ENCODE data around the gene SCYL1.
A peak's percentile ranks its signal among the peaks of the same experiment; 100 is the strongest.
"Not testable (repeated sequence)": the region's sequence is repeated elsewhere in the genome, so short reads cannot be mapped to it uniquely, and the experiment has no call there.

The SCYL1 gene

DNA sequence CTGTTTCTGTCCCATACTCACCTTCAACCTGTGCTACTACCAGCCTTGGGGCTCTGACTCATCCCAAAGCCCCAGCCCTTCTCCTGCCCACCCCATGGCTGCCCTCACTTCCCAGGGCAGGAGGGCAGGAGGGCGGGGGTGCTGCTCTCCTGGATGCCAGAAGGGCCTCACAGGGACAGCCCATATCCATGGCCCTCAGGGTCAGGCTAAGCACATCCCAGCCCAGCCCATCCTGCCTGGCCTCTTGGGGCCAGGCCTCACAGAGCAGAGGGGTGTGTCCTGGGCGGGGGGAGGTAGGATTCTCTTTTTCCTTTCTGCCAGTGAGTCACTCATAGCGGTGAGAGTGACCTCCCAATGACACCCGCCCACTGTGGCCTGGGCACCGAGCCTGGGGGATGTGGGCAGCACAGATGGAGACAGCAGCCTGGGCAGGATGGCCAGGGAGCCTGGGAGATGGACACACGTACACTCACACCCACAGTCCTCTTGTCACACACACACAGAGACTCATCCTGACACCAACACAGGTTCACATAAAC, 30.9 kb downstream of the SCYL1 start:
- DNase-seq = no peak

DNA sequence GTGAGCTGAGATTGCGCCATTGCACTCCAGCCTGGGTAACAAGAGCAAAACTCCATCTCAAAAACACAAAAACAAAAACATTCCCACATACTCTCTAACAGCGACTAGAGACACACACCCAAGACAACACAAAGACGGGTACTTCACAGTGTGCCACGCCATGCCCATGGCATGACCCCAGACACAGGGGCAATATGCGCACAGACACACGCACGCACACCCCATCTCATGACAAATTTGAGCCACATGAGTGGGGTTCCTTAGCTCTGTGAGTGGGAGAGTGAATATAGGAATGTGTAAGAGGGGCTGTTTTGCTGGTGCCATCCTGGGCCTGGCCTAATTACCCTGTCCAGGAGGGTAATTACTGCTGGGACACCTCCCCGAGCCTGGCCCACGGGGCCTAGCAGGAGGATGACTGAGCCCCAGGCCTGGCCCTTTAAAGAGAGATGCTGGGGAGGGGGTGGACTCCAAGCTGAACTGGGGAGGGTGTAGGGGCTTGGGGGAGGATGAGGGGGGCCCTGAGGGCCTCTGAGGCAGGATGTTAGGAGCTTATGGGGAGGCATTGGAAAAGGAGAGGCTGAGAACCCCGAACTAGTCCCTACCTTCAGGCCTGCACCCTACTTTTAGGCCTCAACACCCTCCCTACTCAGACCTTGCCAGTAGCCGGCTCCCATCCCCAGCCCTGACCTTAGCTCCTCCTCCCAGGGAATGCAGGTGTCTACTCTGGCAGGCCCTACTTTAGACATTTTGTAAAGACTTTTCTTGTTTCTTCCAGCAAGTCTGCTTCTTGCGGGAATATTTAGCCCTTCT, 31.8 kb downstream of the SCYL1 start:
- no peak for DNase-seq

DNA sequence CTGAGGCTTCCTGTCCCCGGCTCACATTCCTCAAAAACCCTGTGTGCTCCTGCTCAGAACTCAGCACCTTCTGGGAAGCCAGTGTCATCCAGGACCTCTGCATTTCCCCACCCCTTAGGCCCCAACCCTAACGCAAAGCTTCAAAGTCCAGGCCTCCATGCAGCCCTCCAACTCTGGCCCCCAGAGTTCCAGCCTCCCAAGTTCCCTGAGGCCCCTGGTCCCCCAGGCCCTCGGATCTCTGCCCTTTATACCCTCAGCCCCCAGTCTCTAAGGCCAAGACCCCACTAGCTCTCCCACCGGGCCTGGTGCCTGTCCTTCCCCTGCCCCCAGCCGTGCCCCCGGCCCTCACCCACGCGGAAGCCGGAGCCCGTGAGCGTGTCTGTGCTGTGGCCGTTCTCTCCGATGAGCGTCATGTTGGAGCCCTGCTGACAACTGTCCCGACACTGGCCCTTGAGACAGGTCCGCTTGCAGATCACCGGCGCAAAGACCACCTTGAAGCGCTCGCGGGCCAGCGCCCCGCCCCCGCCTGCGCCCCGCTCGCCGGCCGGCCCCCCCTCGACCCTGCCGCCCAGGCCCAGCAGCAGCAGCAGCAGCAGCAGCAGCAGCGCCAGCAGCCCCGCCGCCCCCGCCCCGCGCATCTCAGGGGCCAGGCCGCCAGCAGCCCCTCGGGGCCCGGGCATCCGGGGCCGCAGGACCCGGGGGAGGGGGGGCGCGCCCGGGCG, 32.6 kb downstream of the SCYL1 start:
- DNase-seq = no peak

DNA sequence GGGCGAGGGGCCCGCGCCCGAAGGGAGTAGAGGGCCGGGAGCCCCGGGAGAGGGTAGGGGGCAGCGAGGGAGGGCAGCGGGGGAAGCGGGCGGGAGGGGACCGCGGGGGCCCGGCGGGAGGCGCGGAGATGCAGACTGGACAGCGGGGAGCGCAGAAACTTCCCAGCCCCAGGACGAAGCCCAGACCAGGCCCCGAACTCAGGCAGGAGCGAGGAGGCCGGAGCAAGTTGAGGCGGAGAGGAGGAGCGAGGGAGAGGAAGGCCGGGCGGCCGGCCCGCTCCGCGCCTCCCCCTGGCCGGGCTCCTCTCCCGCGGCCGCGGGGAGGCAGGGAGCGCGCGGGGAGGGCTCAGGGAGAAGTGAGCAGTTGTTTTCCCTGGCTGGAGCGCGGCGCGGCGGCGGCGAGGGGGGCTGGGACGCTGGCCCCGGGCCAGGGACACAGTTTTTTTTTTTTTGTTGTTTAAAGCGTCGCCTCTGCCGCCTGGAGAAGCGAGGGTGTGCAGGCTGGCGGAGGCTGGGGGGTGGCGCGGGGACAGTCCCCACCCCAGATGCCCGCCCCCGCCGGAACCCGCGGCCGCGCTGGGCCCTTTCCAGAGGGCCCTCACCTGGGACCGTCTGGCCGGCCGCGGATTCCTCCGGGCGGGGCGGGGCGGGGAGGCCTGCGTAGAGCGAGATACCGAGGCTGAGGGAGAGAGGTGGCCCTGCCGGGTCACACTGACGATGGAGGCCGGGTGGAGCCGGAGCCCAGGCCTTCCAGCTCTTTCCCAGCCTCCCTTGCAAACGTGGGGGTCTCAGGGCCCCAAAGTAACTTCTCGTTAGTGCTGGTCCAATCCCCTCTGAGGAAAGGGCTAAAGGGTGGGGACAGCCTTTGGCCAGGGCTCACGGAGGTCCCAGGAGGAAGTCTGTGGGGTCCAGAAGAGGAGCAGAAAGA, 33.4 kb downstream of the SCYL1 start, which contains the start of gene LTBP3:
TSS of gene LTBP3 (minus strand) at position 358 of the 928 bp plus-strand sequence. CDS start 400 bp downstream, outside the sequence.
- no peak for DNase-seq

DNA sequence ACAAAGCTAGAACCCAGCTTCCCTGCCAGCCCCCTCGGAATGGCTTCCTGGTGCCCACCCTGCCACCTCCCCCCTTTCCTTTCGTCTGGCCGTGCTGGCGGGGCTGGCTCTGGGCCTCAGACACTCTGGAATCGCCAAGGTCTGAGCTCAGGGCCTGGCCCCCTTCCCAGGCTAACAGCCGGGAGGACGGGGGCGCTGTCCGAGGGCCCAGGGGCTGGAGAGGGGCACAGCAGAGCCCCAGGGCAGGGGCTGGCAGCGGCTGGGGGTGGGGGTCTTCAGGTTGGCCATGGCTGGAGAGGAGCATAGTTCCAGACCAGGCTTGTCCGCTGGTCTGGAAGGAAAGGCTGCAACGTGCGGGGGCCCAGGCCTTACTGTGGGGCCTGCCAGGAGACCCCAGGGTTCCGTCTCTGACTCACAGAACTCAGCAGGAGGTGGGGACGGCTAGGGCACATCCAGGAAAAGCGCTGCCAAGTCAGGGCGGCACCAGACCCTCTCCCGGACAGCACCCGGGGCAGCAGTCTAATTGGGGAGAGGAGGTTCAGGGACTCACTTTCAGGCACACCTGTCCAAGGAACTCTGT, 34.1 kb downstream of the SCYL1 start:
- no peak for DNase-seq

DNA sequence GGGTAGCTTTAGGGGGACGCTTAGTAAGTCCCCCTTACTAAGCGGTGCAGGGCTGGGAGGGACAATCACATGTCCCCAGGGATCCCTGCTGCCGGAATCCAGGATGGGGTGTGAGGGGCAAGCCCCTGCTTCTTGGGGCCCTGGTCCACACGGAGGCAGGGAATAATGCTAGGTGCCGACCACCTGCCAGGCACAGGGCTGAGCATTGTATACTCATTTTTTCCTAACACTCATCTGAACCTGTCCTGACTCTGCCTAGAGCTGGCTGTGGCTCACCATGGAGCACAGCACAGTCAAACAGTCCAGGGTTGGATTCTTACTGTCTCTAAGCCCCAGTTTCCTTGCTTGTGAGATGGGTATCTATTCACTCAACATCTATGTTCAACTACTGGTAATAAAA, 34.7 kb downstream of the SCYL1 start:
- DNase-seq = no peak

DNA sequence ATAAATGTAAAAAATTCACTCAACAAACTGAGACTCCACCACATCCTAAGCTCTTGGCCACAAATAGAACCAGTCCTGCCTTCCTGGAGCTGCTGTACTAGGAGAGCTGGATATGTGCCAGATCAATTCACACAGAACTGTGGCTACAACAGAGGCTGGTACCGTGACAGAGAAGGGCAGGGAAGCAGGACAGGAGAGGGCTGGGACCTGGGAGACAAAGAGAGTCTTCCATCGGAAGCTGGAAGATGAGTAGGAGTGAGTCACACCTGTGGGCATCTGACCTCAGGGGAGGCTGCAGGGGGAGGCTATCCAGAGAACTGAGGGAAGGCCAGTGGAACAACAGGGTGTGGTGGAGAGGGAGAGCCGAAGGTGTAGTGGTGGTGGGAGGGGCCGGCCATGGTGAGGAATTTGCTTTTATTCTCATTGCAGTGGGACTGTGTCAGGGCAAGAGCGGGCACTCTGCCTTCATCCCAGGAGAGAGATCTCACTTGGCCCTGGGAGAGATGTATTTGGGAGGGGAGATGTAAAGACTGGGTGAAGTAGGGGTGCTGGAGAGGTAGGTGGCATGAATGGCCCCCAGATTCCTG, 35.2 kb downstream of the SCYL1 start:
- no peak for DNase-seq

DNA sequence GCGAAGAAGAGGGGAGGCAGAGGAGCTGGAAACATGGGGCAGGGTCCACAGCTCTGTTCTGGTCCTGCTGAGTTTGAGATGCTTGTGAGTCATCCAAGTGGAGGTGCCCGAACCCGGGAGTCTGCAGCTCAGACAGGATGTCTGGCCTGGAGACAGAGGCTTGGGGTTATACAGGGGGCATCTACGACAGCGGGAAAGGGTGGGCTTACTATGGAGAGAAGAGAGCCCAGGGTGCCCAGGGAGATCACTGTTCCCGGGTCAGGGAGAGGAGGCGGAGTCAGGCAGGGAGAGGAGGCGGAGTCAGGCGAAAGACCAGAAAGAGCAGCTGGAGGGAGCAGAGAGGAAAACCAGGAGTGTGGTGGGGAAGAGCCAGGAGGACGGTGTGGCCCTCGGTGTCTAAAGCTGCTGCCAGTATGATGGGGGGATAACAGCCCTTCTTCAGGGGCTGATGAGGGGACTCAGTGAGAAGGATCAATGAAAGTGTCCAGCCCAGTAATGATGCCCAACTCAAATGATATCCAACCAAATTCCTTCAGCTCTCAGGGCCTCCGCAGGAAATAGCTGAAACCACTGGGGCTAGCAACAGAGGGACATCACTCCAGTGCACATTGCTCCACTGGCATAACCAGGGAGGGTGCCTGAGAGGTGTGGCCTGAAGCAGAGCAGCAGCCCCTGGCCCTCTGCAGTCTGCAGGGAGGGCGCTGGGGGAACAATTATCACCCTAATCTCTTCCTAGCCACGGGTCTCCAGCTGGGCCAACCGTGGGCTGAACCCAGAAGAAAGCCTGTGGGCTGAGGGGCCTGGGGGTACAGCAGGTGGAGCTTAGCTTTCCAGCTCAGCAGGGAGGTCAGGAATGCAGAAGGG, 35.9 kb downstream of the SCYL1 start:
- DNase-seq = no peak

DNA sequence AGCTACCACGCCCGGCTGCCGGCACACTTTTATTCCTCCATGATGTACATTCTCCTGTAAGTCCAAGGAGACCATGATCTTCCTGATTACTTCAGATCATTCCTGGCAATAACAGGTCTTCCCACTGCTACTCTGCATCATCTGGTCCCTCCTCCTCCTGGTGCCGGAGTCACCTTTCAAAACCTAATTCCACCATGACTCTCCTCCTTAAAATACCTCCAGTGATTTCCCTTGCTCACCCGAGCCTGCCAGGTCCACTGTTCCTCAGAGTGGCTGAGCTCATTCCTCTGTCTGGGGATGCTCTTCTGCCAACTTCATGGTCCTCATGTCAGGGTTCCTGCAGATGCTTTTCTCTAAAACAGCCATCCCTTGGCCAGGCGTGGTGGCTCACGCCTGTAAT, 37.1 kb downstream of the SCYL1 start:
- no peak for DNase-seq

DNA sequence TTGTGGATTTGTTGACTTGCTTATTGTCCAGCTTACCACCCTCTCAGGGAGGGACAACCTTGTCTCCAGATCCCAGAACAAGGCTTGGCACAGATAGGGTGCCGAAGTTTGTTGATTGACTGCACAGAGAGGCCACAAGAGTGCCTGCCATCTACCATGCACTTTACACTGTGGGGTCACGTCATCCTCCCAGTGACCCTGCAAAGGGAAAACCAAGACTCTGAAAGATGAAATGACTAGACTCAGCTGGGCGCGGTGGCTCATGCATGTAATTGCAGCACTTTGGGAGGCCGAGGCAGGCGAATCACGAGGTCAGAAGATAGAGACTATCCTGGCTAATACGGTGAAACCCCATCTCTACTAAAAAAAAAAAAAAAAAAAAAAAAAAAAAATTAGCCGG, 37.9 kb downstream of the SCYL1 start:
- DNase-seq = no peak

DNA sequence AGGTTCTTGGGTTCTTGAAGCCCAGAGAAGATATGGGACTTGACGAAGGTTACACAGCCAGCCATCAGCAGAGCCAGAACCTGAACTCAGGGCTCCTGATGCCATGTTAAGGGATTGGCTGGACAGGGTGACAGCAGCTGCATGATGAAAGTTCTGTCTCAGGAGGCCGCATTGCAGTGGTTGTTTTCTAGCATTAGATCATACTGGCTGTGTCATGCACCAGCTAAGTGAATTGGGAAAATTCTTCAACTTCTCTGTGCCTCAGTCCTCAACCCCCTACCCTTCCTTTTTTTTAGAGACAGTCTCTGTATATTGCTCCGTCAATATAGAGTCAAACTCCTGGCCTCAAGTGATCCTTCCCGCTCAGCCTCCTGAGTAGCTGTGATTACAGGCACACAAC, 38.7 kb downstream of the SCYL1 start:
- no peak for DNase-seq

DNA sequence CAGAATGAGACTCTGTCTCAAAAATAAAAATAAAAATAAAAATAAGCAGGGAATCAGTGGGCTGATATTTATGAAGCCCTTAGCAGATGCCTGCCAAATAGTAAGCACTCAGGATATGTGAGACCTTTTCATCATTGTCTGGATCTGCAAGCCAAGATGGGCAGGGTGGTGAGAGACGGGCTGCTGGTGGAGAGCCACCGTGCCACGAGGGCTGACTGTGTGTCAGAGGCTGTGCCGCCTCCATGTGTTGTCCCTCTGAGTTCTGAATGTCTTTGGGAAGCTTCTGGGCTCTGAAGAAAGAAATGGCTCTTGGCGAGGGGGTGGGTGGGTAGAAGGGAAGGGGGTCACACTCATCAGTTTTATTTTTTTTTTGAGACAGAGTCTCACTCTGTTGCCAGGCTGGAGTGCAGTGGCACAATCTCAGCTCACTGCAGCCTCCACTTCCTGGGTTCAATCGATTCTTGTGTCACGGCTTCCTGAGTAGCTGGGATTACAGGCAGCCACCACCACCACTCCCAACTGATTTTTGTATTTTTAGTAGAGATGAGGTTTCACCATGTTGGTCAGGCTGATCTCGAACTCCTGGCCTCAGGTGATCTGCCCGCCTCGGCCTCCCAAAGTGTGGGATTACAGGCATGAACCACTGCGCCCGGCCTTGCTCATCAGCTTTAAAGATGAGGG, 40.1 kb downstream of the SCYL1 start:
- DNase-seq = not testable (repeated sequence)

DNA sequence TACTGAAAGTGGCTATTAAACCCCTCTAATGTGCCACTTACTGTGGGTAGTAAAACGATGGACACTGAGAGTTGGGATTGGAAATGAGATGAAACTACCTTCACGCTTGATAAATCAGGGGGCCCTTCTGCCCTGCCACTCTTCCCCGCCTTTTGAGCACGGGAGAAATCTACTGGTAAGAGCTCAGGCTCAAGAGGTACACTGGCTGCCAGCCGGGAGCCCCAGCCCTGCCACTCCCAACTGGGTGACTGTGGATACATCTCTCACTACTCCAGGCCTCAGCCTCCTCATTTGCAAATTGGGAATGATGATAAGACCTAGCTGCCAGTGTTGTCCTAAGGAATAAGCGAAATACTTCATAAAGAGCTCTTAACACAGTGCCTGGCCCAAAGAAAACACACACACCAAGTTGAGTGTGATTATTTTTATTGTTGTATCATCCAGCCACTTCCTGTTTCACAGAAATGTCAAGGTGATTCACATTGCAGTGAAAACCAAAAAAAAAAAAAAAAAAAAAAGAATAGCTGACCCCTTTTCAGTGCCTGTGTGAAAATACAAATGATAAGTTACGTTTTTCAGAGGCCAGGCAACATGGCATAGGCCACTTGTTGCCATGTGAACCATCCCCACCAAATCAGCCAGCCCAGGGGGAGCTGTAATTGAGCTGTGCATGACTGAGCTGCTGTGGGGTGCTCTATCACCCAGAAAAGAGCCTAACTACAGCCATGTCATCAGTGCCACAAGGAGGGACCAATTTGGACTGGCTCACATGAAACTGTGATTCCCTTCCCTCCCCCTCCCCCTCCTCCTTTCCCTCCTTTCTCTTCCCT, 41.0 kb downstream of the SCYL1 start:
- DNase-seq = no peak

DNA sequence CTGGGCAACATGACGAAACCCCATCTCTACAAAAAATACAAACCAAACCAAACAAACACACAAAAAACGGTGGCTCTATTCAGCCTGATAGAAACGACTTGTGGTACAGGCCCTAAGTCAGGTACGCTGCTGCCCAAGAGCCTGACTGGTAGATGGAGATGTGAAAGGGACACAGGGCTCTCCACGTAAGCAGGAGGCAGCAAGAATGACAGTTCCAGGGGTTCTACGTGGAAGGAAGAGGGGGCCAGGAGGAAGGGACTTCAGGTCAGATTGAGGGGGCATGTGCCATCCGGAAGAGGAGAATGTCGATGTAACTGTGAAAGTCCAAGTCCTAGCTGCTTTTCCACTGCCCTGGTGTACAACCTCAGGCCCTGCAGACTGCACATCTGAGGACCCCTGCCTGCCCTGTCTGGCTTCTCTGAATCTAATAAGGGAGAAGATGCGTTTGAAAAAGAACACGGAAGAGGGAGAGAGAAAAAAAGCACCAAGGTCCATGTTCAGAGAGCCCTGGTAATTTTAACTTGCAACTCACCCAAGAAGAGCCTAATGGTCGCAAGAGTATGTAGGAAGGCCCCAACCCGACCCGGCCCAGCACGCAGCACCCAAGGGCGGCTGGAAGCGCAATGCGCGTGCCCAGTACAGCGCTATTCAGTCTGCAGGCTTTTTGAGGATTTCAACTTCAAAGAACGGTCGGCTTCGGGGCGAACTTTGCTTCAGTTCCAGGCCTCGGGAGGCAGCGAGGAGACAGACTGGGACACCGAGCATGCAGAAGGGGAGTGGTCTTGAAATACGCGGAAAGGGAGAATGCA, 44.5 kb downstream of the SCYL1 start:
- DNase-seq = no peak

DNA sequence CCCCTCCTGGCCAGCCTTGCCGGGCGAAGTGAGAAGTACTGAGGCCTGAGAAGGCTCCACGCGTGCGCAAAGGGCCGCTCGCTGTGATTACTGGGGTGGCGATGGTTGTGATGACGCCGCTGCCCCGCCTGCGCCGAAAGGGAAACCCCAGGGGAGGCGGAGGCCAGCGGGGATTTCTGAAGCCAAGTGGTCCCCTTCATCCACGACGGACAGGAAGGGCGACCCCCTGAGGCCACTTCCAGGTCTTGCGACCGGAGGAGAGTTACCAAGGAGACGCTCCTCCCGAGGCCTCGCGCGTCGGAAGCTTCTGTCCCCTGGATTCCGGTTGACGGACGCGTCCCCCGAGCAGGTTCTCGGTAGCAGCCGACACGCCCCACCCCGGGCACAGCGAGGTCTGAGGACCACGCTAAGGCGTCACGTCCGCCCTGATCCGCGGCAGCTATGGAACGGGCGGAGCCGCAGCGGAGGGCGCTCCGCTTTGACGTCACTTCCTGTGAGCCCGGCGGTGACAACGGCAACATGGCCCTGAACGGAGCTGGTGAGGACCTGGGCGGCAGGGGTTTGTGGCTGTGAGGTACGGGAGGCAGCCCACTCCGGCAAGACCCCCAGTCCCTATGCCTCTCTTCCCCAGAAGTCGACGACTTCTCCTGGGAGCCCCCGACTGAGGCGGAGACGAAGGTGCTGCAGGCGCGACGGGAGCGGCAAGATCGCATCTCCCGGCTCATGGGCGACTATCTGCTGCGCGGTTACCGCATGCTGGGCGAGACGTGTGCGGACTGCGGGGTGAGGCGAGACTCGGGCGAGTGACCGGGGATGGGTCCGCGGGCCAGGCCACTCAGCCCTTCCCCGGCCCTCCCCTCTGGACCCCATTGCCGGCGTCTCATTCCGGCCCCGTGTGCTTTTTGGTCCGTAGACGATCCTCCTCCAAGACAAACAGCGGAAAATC, 45.4 kb downstream of the SCYL1 start, which contains the start of gene ZNRD2:
TSS of gene ZNRD2 (plus strand) at position 505 of the 946 bp plus-strand sequence. CDS start at position 520, 15 bp downstream.
- DNase-seq = peak; percentile 77

DNA sequence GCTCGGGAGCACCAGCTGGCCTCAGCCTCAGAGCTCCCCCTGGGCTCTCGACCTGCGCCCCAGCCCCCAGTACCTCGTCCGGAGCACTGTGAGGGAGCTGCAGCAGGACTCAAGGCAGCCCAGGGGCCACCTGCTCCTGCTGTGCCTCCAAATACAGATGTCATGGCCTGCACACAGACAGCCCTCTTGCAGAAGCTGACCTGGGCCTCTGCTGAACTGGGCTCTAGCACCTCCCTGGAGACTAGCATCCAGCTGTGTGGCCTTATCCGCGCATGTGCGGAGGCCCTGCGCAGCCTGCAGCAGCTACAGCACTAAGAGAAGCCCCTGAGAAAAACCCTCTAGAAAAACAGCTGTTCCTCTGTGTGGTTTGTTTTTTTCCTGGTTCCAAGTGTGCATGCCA, 46.5 kb downstream of the SCYL1 start:
- no peak for DNase-seq

DNA sequence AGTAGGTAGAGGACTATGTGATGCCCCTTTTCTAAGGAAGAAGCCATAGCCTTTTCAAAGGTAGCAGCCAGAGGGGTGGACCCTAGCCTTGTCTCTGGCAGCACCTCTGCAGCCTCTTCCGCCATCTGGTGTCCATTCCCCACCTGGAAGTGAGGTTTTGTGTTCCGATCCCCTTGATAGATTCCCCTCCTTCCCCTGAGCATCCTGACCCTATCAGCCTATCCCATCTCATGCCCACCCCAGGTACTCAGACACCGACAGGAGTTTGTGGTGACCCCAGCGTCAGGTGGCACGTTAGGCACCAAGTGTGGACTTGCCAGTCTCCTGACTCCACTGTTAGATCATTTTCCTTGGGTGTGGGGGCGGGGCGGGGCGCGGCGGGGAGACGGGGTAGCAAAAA, 47.1 kb downstream of the SCYL1 start:
- DNase-seq = no peak

Measured in SIG-M5 (cell line).